ENCODE data around the gene TMEM72.

- peak; percentile 75 for TF ChIP-seq CTCF (IDR thresholded peaks at IDR 0.05; ENCODE audit: insufficient read depth, low read length, poor library complexity, severe bottlenecking)
- TF ChIP-seq EZH2phosphoT487 (conservative IDR thresholded peaks at IDR 0.05; ENCODE audit: low read length) = no peak
Measured at GRCh38 chr10:44864637-44865288, 46.4 kb upstream of the TMEM72 start.

Data from SU-DHL-6 (cell line).